HepG2 (cell line): Measurements from ENCODE around the gene LRRC39. TPM values are rescaled to one million over a fixed set of nuclear protein-coding genes. Genes with fewer than 3 reads are reported as not detected.

Experiments used
- ATAC-seq: fragments of 200-7000 bp; cut with Tn5 transposase; 3 replicates; pipeline ENCODE4 v1.9.1; 2020; ENCODE audit warnings: mild to moderate bottlenecking, moderate library complexity
- BruUV-seq: library from RNA; stranded (reverse); fragments of 400-500 nt; replicated peaks from 2 replicates; lab custom pipeline; 2021; lab: Mats Ljungman, UMichigan
- CTCF ChIA-PET: fragments of 300-600 bp; formaldehyde crosslinking; extraction: SDS; loops from one replicate; lab custom pipeline; 2021; ENCODE audit warnings: low total read pairs, inconsistent platforms, low intra/inter-chr PET ratio; lab: Yijun Ruan, JAX
- POLR2A ChIA-PET: fragments of 350-600 bp; sonication (Branson Sonifier 250); formaldehyde crosslinking; loops from one replicate; lab custom pipeline; 2020; ENCODE audit warnings: antibody characterized with exemption, inconsistent platforms; lab: Yijun Ruan, JAX
- DNase-seq: peaks from one replicate; pipeline ENCODE4 v3.0.0-alpha.2; 2015; ENCODE audit warnings: low spot score
- FAIRE-seq: peaks from 3 replicates; lab custom pipeline; 2011; peaks lifted over from hg19 to GRCh38; lab: Jason Lieb, UNC
- H2AFZ ChIP-seq: one replicate; pipeline ENCODE4 v1.6.1; 2011; ENCODE audit warnings: low read length, inconsistent platforms
- H3K27ac ChIP-seq: fragments of 300-600 bp; 3 replicates; pipeline ENCODE4 v1.8.0; 2011; ENCODE audit warnings: mixed run types, mild to moderate bottlenecking, mixed read lengths, low read length, inconsistent platforms; ENCODE audit not compliant: insufficient read depth; ENCODE audit errors: extremely low read length
- H3K27me3 ChIP-seq, 2 experiments: fragments of 200-600 bp in 1 of 2; 2 replicates in 1 of 2; 3 replicates in 1 of 2; pipeline versions ENCODE4 v1.6.0 to v1.8.0; 2011; ENCODE audit warnings: low read length in 2 of 2, mild to moderate bottlenecking in 2 of 2, moderate library complexity in 2 of 2, inconsistent platforms in 1 of 2; ENCODE audit not compliant: insufficient read depth in 2 of 2, control insufficient read depth in 1 of 2
- H3K36me3 ChIP-seq, 2 experiments: fragments of 200-600 bp in 1 of 2; replicated peaks in 1 of 2; 2 replicates in 1 of 2; 3 replicates in 1 of 2; pipeline versions ENCODE4 v1.5.1 to v1.8.0; 2011; ENCODE audit warnings: low read length in 2 of 2, inconsistent platforms in 1 of 2; ENCODE audit not compliant: insufficient read depth in 2 of 2, control insufficient read depth in 1 of 2
- H3K4me1 ChIP-seq: 2 replicates; pipeline ENCODE4 v1.5.1; 2012; ENCODE audit warnings: low read length, inconsistent platforms; ENCODE audit not compliant: insufficient read depth
- H3K4me2 ChIP-seq: 2 replicates; pipeline ENCODE4 v1.6.0; 2011; ENCODE audit warnings: low read depth, low read length, inconsistent platforms
- H3K4me3 ChIP-seq, 3 experiments: fragments of 200-600 bp in 1 of 3; sonication (generic), shearing (Covaris generic) in 1 of 3; replicated peaks in 1 of 3; 2 replicates each; pipeline ENCODE4 v1.5.1; 2011 to 2016; ENCODE audit warnings: low read length in 3 of 3, inconsistent platforms in 2 of 3, low read depth in 2 of 3, mild to moderate bottlenecking in 2 of 3, control low read depth in 1 of 3, mixed read lengths in 1 of 3; ENCODE audit not compliant: insufficient read depth in 1 of 3
- H3K79me2 ChIP-seq: one replicate; pipeline ENCODE4 v1.6.1; 2011; ENCODE audit warnings: low read length, inconsistent platforms; ENCODE audit not compliant: insufficient read depth
- H3K9ac ChIP-seq: 2 replicates; pipeline ENCODE4 v1.6.0; 2011; ENCODE audit warnings: mild to moderate bottlenecking, low read depth, low read length, inconsistent platforms; ENCODE audit not compliant: insufficient read depth
- H3K9me3 ChIP-seq: 2 replicates; pipeline ENCODE4 v1.5.1; 2012; ENCODE audit warnings: mild to moderate bottlenecking, low read length
- H4K20me1 ChIP-seq: 2 replicates; pipeline ENCODE4 v1.6.0; 2011; ENCODE audit warnings: inconsistent platforms, mild to moderate bottlenecking, low read length, moderate library complexity; ENCODE audit not compliant: insufficient read depth
- ATF7 ChIP-seq, 2 experiments: fragments of 450-650 bp in 1 of 2; sonication (generic) in 1 of 2; formaldehyde crosslinking in 1 of 2; IDR thresholded peaks; 2 replicates each; pipeline versions ENCODE4 v1.4.0 to v1.6.1; 2016 to 2020; ENCODE audit warnings: antibody characterized with exemption in 1 of 2, mild to moderate bottlenecking in 1 of 2, missing genetic modification reagents in 1 of 2
- MAFF ChIP-seq: IDR thresholded peaks from 2 replicates; pipeline ENCODE4 v1.6.1; 2011; ENCODE audit warnings: low read depth, low read length, improper control_type of control experiment
- MAFK ChIP-seq, 2 experiments: IDR thresholded peaks in 1 of 2; conservative IDR thresholded peaks in 1 of 2; 2 replicates each; pipeline ENCODE4 v1.6.1; 2011; ENCODE audit warnings: improper control_type of control experiment in 2 of 2, low read length in 2 of 2
- PHF8 ChIP-seq: sonication (generic); formaldehyde crosslinking; IDR thresholded peaks from 2 replicates; pipeline ENCODE4 v1.5.0; 2020; ENCODE audit warnings: missing genetic modification reagents
- SALL1 ChIP-seq: sonication (generic); formaldehyde crosslinking; IDR thresholded peaks from 2 replicates; pipeline ENCODE4 v1.8.0; 2022; ENCODE audit warnings: mild to moderate bottlenecking, missing genetic modification reagents
- SRSF1 ChIP-seq: fragments of 200-400 bp; formaldehyde crosslinking; optimal IDR thresholded peaks from 2 replicates; pipeline ENCODE3; 2017; ENCODE audit warnings: mild to moderate bottlenecking, low read depth, low read length, moderate library complexity
- SYNCRIP ChIP-seq: fragments of 200-400 bp; formaldehyde crosslinking; IDR thresholded peaks from 2 replicates; pipeline ENCODE4 v1.6.1; 2018; ENCODE audit warnings: mild to moderate bottlenecking, low read depth, low read length; ENCODE audit not compliant: insufficient read depth
- ZFX ChIP-seq: sonication (generic); formaldehyde crosslinking; IDR thresholded peaks from 2 replicates; pipeline ENCODE4 v1.4.0; 2020; ENCODE audit warnings: mild to moderate bottlenecking, low read depth, missing genetic modification reagents, moderate library complexity
- ZNF775 ChIP-seq: sonication (generic); formaldehyde crosslinking; IDR thresholded peaks from 2 replicates; pipeline ENCODE4 v1.4.0; 2020; ENCODE audit warnings: missing genetic modification reagents, mild to moderate bottlenecking, moderate library complexity, borderline replicate concordance
- WGBS: methylation state at CpG from one replicate; pipeline ENCODE4 v1.1.6; 2017; ENCODE audit warnings: low lambda C conversion rate; 5-methylcytosine and 5-hydroxymethylcytosine counted together
- in situ Hi-C: cut with HindIII; loops from 2 replicates; pipeline ENCODE4 v1.10.0; 2017; ENCODE audit warnings: low pct_unique_long_range_greater_than_20kb; ENCODE audit not compliant: extremely low pct_ligation_motif_present
- intact Hi-C: fragments of 100-400 bp; cut with micrococcal nuclease; formaldehyde crosslinking; loops from one replicate; pipeline ENCODE4 v1.10.0; 2022; ENCODE audit not compliant: unreplicated experiment
- polyA plus RNA-seq, 8 experiments: library from polyadenylated mRNA; depleted of rRNA in 3 of 8; stranded (reverse) in 7 of 8; unstranded in 1 of 8; fragments of >200 nt; fragmentation: Illumina TruSeq in 4 of 8; extraction: Trizol in 4 of 8; gene quantifications; 2 replicates each; pipeline versions ENCODE4 v1.2.1 to v1.2.3, GENCODE V29; 2011 to 2016; ENCODE audit warnings: low read depth in 4 of 8, missing spikeins in 1 of 8, mixed read lengths in 1 of 8; ENCODE audit not compliant: insufficient read depth in 1 of 8
- total RNA-seq, 5 experiments: library from RNA; depleted of rRNA; stranded (reverse); fragments of >200 nt; fragmentation: Illumina TruSeq; extraction: Trizol; gene quantifications; 2 replicates each; pipeline ENCODE4 v1.2.3, GENCODE V29; 2016; ENCODE audit warnings: low read depth in 1 of 5
- TF ChIP-seq, protein P1 (sequence below): IDR thresholded peaks from 2 replicates; pipeline ENCODE4 v1.6.1; 2016; ENCODE audit warnings: low read depth, missing genetic modification reagents, missing compliant biosample characterization
- TF ChIP-seq, protein P2 (sequence below): fragments of 450-650 bp; IDR thresholded peaks from 2 replicates; pipeline ENCODE4 v1.6.1; 2016

LRRC39 gene
- total and polyA plus RNA-seq, 2 of the 13 experiments (the other 11 are each of a cell fraction or from before 2014, with no cell fraction given) = 0.07 to 0.32 TPM

DNA sequence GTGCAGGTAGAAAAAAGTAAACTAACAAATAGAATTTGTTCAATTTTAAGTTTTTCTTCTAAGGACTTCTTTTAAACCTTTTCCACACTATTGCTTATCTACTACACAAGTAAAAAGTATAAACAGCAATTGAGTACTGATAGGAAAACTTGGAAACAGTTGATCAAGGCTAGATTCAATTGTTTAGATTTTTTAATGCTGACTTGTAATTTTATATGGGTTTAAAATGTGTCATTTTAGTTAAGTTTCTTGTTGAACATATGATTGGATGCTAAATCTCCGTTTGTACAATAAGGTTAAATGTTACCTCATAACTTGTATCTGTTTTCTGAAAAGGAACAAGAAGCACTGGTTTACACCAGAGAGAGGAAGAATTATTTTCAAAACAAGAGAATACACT, 50.8 kb downstream of the LRRC39 start:
- H3K36me3 ChIP-seq = peaks cover 2 to 16% of the 10 kb centered on the region in 2 experiments; a peak in 2 of 5 replicates
- H3K9ac ChIP-seq = no peak overlapping the region
- FAIRE-seq = no peak
- H3K4me1 ChIP-seq = peaks cover 26% of the 10 kb centered on the region
- H3K4me3 ChIP-seq = no peak overlapping the region
- no peaks in the 10 kb centered on the region for H3K9me3 ChIP-seq
- no peak for DNase-seq
- 93% methylated on average over 1 of the region's 1 CpG for WGBS
- TF ChIP-seq SRSF1 = no peak
- TF ChIP-seq ZNF775 (CRISPR knock-in tag) = no peak
- no peak for TF ChIP-seq PHF8 (CRISPR knock-in tag)
- TF ChIP-seq SALL1 (CRISPR knock-in tag) = no peak
- TF ChIP-seq SYNCRIP = no peak
- TF ChIP-seq ZFX = no peak
- TF ChIP-seq MAFF = peak; percentile 59; the same call in 1 of the 2 replicates
- no peak for TF ChIP-seq ATF7 (IDR thresholded peaks at IDR 0.05)
- TF ChIP-seq ATF7 (CRISPR knock-in tag; IDR thresholded peaks at IDR 0.05) = no peak
- peak; percentile 59 to 60 for TF ChIP-seq MAFK (conservative IDR thresholded peaks at IDR 0.05 in 1 of 2, IDR thresholded peaks at IDR 0.05 in 1 of 2; ENCODE audit: low read length in 2 of 2)
- ChIA-PET POLR2A (no interaction called here), CTCF (no interaction called here)
- no peaks in the 10 kb centered on the region for H3K27me3 ChIP-seq
- ATAC-seq = no peak
- peaks cover 47% of the 10 kb centered on the region for H3K79me2 ChIP-seq
- in situ Hi-C loops = no loop called here
- no peaks in the 10 kb centered on the region for H4K20me1 ChIP-seq
- no peak overlapping the region for H2AFZ ChIP-seq
- no TSS peak for BruUV-seq
- H3K27ac ChIP-seq = no peak overlapping the region
- intact Hi-C loops = no loop called here
- no peak overlapping the region for H3K4me2 ChIP-seq

DNA sequence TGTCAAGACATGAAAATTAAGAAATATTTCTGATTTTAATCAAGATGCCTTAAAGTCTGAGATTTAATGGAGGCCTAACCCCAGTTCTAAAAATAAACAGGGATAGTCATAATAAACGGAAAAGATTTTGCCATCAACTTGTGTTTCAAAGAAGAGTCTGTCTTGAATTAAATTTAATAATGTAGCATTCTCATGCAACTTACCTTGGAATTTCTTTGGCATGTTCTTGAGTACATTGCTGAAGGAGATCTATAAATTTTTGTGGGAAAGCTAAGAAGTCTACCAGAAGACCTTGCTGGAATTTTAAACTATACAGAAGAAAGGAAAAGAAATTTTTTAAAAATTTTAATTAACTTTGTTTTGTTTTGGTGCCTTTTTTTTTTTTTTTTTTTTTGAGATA, 55.9 kb downstream of the LRRC39 start:
- no peaks in the 10 kb centered on the region for H4K20me1 ChIP-seq
- H3K27ac ChIP-seq = no peak overlapping the region
- peaks cover 6% of the 10 kb centered on the region for H3K79me2 ChIP-seq
- ChIA-PET CTCF (no interaction called here), POLR2A (no interaction called here)
- H3K36me3 ChIP-seq = peaks cover 9 to 40% of the 10 kb centered on the region in 2 experiments; a peak in 4 of 5 replicates
- no TSS peak for BruUV-seq
- no peak for DNase-seq
- no peak for FAIRE-seq
- in situ Hi-C loops = no loop called here
- WGBS = 95% methylated on average over 1 of the region's 1 CpG
- H3K4me1 ChIP-seq = no peaks in the 10 kb centered on the region
- intact Hi-C loops = no loop called here
- no peak overlapping the region for H3K9ac ChIP-seq
- ATAC-seq = no peak
- H2AFZ ChIP-seq = no peak overlapping the region
- no peak overlapping the region for H3K4me2 ChIP-seq
- H3K4me3 ChIP-seq = no peak overlapping the region
- no peaks in the 10 kb centered on the region for H3K27me3 ChIP-seq
- H3K9me3 ChIP-seq = no peaks in the 10 kb centered on the region
- TF ChIP-seq, protein P1, sequence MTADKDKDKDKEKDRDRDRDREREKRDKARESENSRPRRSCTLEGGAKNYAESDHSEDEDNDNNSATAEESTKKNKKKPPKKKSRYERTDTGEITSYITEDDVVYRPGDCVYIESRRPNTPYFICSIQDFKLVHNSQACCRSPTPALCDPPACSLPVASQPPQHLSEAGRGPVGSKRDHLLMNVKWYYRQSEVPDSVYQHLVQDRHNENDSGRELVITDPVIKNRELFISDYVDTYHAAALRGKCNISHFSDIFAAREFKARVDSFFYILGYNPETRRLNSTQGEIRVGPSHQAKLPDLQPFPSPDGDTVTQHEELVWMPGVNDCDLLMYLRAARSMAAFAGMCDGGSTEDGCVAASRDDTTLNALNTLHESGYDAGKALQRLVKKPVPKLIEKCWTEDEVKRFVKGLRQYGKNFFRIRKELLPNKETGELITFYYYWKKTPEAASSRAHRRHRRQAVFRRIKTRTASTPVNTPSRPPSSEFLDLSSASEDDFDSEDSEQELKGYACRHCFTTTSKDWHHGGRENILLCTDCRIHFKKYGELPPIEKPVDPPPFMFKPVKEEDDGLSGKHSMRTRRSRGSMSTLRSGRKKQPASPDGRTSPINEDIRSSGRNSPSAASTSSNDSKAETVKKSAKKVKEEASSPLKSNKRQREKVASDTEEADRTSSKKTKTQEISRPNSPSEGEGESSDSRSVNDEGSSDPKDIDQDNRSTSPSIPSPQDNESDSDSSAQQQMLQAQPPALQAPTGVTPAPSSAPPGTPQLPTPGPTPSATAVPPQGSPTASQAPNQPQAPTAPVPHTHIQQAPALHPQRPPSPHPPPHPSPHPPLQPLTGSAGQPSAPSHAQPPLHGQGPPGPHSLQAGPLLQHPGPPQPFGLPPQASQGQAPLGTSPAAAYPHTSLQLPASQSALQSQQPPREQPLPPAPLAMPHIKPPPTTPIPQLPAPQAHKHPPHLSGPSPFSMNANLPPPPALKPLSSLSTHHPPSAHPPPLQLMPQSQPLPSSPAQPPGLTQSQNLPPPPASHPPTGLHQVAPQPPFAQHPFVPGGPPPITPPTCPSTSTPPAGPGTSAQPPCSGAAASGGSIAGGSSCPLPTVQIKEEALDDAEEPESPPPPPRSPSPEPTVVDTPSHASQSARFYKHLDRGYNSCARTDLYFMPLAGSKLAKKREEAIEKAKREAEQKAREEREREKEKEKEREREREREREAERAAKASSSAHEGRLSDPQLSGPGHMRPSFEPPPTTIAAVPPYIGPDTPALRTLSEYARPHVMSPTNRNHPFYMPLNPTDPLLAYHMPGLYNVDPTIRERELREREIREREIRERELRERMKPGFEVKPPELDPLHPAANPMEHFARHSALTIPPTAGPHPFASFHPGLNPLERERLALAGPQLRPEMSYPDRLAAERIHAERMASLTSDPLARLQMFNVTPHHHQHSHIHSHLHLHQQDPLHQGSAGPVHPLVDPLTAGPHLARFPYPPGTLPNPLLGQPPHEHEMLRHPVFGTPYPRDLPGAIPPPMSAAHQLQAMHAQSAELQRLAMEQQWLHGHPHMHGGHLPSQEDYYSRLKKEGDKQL (CRISPR knock-in tag) = no peak
- TF ChIP-seq, protein P2, sequence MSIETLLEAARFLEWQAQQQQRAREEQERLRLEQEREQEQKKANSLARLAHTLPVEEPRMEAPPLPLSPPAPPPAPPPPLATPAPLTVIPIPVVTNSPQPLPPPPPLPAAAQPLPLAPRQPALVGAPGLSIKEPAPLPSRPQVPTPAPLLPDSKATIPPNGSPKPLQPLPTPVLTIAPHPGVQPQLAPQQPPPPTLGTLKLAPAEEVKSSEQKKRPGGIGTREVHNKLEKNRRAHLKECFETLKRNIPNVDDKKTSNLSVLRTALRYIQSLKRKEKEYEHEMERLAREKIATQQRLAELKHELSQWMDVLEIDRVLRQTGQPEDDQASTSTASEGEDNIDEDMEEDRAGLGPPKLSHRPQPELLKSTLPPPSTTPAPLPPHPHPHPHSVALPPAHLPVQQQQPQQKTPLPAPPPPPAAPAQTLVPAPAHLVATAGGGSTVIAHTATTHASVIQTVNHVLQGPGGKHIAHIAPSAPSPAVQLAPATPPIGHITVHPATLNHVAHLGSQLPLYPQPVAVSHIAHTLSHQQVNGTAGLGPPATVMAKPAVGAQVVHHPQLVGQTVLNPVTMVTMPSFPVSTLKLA = no peak
